Ovary (tissue), 3 donors: ENCODE measurements around the gene MED22.

Source experiments
- POLR2A ChIP-seq: fragments of 450-650 bp; IDR thresholded peaks from one replicate; pipeline ENCODE4 v1.6.1; 2017; ENCODE audit warnings: antibody characterized with exemption, mild to moderate bottlenecking, moderate library complexity
- TF ChIP-seq, protein P1 (sequence below), 3 donors: fragments of 450-650 bp in 2 of 3; fragments of 200-600 bp in 1 of 3; IDR thresholded peaks; one replicate each; pipeline versions ENCODE4 v1.5.1 to v1.8.0; 2016 to 2022; ENCODE audit warnings: antibody characterized with exemption in 3 of 3, mild to moderate bottlenecking in 1 of 3
- donor health status: DM: no; HTN: no; CAD: no.

DNA sequence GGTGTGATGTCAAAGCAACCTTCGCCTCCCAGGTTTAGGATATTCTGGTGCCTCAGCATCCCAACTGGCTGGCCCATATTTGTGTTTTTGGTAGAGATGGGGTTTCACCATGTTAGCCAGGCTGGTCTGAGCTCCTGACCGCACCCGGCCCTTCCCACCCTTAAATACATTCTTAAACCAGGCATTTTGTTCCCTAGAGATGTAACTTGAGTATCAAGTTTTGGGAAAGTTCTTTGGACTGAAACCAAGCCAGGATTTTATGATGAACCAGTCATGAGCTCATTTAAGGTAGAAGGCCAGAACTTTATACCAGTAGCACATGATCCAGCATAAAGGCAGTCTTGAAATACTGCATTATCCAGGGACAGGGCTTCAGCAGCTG is 3.6 kb upstream of the MED22 start:
- TF ChIP-seq, protein P1, sequence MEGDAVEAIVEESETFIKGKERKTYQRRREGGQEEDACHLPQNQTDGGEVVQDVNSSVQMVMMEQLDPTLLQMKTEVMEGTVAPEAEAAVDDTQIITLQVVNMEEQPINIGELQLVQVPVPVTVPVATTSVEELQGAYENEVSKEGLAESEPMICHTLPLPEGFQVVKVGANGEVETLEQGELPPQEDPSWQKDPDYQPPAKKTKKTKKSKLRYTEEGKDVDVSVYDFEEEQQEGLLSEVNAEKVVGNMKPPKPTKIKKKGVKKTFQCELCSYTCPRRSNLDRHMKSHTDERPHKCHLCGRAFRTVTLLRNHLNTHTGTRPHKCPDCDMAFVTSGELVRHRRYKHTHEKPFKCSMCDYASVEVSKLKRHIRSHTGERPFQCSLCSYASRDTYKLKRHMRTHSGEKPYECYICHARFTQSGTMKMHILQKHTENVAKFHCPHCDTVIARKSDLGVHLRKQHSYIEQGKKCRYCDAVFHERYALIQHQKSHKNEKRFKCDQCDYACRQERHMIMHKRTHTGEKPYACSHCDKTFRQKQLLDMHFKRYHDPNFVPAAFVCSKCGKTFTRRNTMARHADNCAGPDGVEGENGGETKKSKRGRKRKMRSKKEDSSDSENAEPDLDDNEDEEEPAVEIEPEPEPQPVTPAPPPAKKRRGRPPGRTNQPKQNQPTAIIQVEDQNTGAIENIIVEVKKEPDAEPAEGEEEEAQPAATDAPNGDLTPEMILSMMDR (IDR thresholded peaks at IDR 0.05): no peak
- TF ChIP-seq POLR2A: no peak
